Ovary (tissue), 9 donors: ENCODE measurements around the gene DLK2. TPM values are rescaled to one million over a fixed set of nuclear protein-coding genes. Genes with fewer than 3 reads are reported as not detected.

Experiments
- DNase-seq, 5 donors: peaks; one replicate each; pipeline ENCODE4 v3.0.0-alpha.2; 2019 to 2020
- H3K27ac ChIP-seq, 2 donors: fragments of 200-600 bp; one replicate each; pipeline versions ENCODE4 v1.5.1 to v1.8.0; 2019 to 2022
- H3K27me3 ChIP-seq: fragments of 200-600 bp; one replicate; pipeline ENCODE4 v1.8.0; 2022
- H3K36me3 ChIP-seq: fragments of 200-600 bp; sonication (generic); one replicate; pipeline ENCODE4 v1.5.1; 2019
- H3K4me1 ChIP-seq: one replicate; pipeline ENCODE4 v1.8.1; 2013; ENCODE audit warnings: mild to moderate bottlenecking, moderate library complexity; ENCODE audit not compliant: insufficient read depth
- H3K4me3 ChIP-seq: fragments of 200-600 bp; sonication (generic); one replicate; pipeline ENCODE4 v1.5.1; 2017
- H3K9me3 ChIP-seq, 2 donors: fragments of 200-600 bp in 1 of 2; sonication (generic) in 1 of 2; one replicate each; pipeline versions ENCODE4 v1.5.1 to v1.8.1; 2013 to 2019; ENCODE audit warnings: mild to moderate bottlenecking in 1 of 2, moderate library complexity in 1 of 2
- EP300 ChIP-seq: sonication (generic); formaldehyde crosslinking; IDR thresholded peaks from one replicate; pipeline ENCODE4 v1.6.1; 2017; ENCODE audit warnings: antibody characterized with exemption
- POLR2A ChIP-seq: fragments of 450-650 bp; IDR thresholded peaks from one replicate; pipeline ENCODE4 v1.6.1; 2017; ENCODE audit warnings: antibody characterized with exemption, mild to moderate bottlenecking, moderate library complexity
- WGBS, 3 donors: extraction: QIAGEN DNeasy Blood & Tissue Kit in 1 of 3; methylation state at CpG; one replicate each; pipeline versions ENCODE4 v1.1.5 to v1.1.7; 2013 to 2017; 5-methylcytosine and 5-hydroxymethylcytosine counted together
- intact Hi-C, 4 donors: fragments of 100-400 bp; cut with DNase I; formaldehyde crosslinking; loops; one replicate each; pipeline versions ENCODE4 v1.11.0 to v1.15.1; 2022 to 2023
- polyA plus RNA-seq, 2 donors: library from polyadenylated mRNA; stranded (reverse); fragments of 200-250 nt in 1 of 2; fragments of 350-450 nt in 1 of 2; fragmentation: Illumina TruSeq in 1 of 2; extraction: RNeasy Lipid Tissue Mini Kit (QIAGEN cat#74804) in 1 of 2; gene quantifications; one replicate each; pipeline ENCODE4 v1.2.3, GENCODE V29; 2013 to 2014
- total RNA-seq, 7 donors: library from RNA; depleted of rRNA in 2 of 7; stranded (reverse); fragments of >200 nt in 2 of 7; fragmentation: NEBNext Ultra II Directional in 3 of 7; extraction: Animal tissue kit (Norgen Biotek cat#: 25700) in 3 of 7; gene quantifications; one replicate each; pipeline versions ENCODE4 v1.1.0 to v1.2.4, GENCODE V29; 2016 to 2023
- TF ChIP-seq, protein P1 (sequence below), 3 donors: fragments of 450-650 bp in 2 of 3; fragments of 200-600 bp in 1 of 3; IDR thresholded peaks; one replicate each; pipeline versions ENCODE4 v1.5.1 to v1.8.0; 2016 to 2022; ENCODE audit warnings: antibody characterized with exemption in 3 of 3, mild to moderate bottlenecking in 1 of 3
- donor health status: DM: no; HTN: no; CAD: no; lungs with moderate emphysema.
- donor health status: DM: no; HTN: no; CAD: no.
- donor health status: Bipolar disorder and iron deficiency.
- donor health status: DM: yes; HTN: yes; CAD: no.
- donor health status: DM: no; HTN: no; CAD: no.
- donor health status: DM: yes; HTN: yes; CAD: no.

The DLK2 gene
- total and polyA plus RNA-seq, 9 donors = 0.18 to 6.0 (median 0.92) TPM

DNA sequence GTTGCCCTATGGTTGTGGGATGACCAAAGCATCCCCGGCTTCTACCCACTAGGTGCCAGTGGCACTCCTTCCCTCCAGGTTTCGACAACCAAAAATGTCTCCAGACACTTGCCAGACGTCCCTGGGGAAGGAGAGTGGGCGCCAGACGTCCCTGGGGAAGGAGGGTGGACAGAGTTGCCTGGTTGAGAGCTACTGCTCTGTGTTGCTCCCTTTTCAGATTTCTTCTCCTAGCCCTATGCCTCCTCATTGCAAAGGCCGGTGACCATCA, 41.7 kb upstream of the DLK2 start:
- Histone ChIP-seq H3K27me3 (no peaks in the 10 kb centered on the region), H3K4me1 (peaks cover 15% of the 10 kb centered on the region), H3K4me3 (no peak overlapping the region), H3K9me3 (no peaks in the 10 kb centered on the region), H3K27ac (no peak overlapping the region), H3K36me3 (no peaks in the 10 kb centered on the region)
- 78 to 89% (median 86%) methylated on average over 6 of the region's 6 CpGs for WGBS, 3 donors
- TF ChIP-seq EP300 (no peak), POLR2A (no peak)
- TF ChIP-seq, protein P1, sequence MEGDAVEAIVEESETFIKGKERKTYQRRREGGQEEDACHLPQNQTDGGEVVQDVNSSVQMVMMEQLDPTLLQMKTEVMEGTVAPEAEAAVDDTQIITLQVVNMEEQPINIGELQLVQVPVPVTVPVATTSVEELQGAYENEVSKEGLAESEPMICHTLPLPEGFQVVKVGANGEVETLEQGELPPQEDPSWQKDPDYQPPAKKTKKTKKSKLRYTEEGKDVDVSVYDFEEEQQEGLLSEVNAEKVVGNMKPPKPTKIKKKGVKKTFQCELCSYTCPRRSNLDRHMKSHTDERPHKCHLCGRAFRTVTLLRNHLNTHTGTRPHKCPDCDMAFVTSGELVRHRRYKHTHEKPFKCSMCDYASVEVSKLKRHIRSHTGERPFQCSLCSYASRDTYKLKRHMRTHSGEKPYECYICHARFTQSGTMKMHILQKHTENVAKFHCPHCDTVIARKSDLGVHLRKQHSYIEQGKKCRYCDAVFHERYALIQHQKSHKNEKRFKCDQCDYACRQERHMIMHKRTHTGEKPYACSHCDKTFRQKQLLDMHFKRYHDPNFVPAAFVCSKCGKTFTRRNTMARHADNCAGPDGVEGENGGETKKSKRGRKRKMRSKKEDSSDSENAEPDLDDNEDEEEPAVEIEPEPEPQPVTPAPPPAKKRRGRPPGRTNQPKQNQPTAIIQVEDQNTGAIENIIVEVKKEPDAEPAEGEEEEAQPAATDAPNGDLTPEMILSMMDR (IDR thresholded peaks at IDR 0.05) = no peak
- DNase-seq = no peak
- intact Hi-C loops = loop anchor here in 1 of 4 donors (10.0 kb wide), 1 partner anchor 232 kb away; no protein-coding TSS in a partner anchor

DNA sequence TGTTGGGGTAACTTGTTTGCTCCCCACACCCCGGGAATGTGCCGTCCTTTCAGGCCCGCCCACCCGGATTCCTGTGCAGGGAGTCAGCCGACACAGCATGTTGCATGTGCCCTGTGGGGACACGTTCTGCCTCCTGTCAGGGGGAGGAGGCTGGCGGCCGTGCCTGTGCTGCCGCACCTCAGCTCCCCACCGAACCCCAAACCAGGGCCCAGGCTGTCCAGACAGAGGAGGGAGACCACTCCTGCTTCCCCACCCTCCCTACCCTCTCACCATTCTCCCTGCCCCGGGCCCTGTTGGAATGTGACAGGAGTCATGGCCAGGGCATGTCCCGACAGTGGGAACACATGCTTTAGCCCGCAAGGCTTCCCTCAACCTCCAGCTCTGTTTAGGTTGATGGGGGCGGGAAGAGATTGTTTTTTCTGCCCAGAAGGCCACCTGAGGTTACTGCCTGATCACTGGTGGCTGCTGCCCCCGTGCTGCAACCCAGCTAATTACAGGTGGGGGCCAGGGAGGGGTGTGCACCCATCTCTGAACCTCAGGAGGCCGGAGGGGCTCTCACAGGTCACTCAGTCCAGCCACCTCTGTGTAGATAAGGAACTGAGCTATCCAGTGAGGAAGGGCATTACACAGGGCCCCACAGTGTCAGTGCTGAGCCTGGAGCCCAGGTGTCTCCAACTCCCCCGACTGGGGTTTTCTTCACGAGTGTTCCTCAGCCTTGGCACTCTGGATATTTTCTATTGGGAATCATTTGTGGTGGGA, 41.2 kb upstream of the DLK2 start:
- intact Hi-C loops = loop anchor here in 1 of 4 donors (10.0 kb wide), 1 partner anchor 232 kb away; no protein-coding TSS in a partner anchor

GRCh38 chr6:43495409-43495941, 40.1 kb upstream of the DLK2 start:
- no peak for DNase-seq
- Histone ChIP-seq H3K27ac (no peak overlapping the region), H3K4me3 (no peak overlapping the region), H3K36me3 (no peaks in the 10 kb centered on the region), H3K9me3 (no peaks in the 10 kb centered on the region), H3K27me3 (no peaks in the 10 kb centered on the region), H3K4me1 (peaks cover 18% of the 10 kb centered on the region)
- TF ChIP-seq, protein P1 (IDR thresholded peaks at IDR 0.05) = no peak
- TF ChIP-seq POLR2A (no peak), EP300 (no peak)
- intact Hi-C loops = loop anchor here in 1 of 4 donors (10.0 kb wide), 1 partner anchor 231 kb away; no protein-coding TSS in a partner anchor
- WGBS, 3 donors = 68 to 79% (median 69%) methylated on average over 4 of the region's 4 CpGs

More for the DNA sequence above, 41.2 kb upstream of the DLK2 start:
- TF ChIP-seq, protein P1 (IDR thresholded peaks at IDR 0.05) = peak in 2 of 3 donors; percentile 38 to 46
- no peak for TF ChIP-seq EP300
- Histone ChIP-seq H3K4me3 (no peak overlapping the region), H3K4me1 (peaks cover 18% of the 10 kb centered on the region), H3K9me3 (no peaks in the 10 kb centered on the region), H3K27ac (no peak overlapping the region), H3K27me3 (no peaks in the 10 kb centered on the region), H3K36me3 (no peaks in the 10 kb centered on the region)
- no peak for DNase-seq
- 21 to 36% (median 23%) methylated on average over 17 to 18 of the region's 18 CpGs for WGBS, 3 donors

GRCh38 chr6:43494766-43495165, 39.4 kb upstream of the DLK2 start:
- TF ChIP-seq POLR2A (no peak), EP300 (no peak)
- TF ChIP-seq, protein P1 (IDR thresholded peaks at IDR 0.05) = no peak
- Histone ChIP-seq H3K4me1 (peaks cover 18% of the 10 kb centered on the region), H3K9me3 (no peaks in the 10 kb centered on the region), H3K27me3 (no peaks in the 10 kb centered on the region), H3K4me3 (no peak overlapping the region), H3K36me3 (no peaks in the 10 kb centered on the region), H3K27ac (no peak overlapping the region)
- 96 to 98% (median 97%) methylated on average over 4 of the region's 4 CpGs for WGBS, 3 donors
- intact Hi-C loops = loop anchor here in 1 of 4 donors (10.0 kb wide), 1 partner anchor 230 kb away; no protein-coding TSS in a partner anchor
- no peak for DNase-seq
